Effector CD8-positive, alpha-beta T cell (primary cell): Measurements from ENCODE around the gene ARPC4.

Source experiments
- DNase-seq: peaks from one replicate; lab custom pipeline; 2025; lab: John Stamatoyannopoulos, UW

Gene ARPC4

DNA sequence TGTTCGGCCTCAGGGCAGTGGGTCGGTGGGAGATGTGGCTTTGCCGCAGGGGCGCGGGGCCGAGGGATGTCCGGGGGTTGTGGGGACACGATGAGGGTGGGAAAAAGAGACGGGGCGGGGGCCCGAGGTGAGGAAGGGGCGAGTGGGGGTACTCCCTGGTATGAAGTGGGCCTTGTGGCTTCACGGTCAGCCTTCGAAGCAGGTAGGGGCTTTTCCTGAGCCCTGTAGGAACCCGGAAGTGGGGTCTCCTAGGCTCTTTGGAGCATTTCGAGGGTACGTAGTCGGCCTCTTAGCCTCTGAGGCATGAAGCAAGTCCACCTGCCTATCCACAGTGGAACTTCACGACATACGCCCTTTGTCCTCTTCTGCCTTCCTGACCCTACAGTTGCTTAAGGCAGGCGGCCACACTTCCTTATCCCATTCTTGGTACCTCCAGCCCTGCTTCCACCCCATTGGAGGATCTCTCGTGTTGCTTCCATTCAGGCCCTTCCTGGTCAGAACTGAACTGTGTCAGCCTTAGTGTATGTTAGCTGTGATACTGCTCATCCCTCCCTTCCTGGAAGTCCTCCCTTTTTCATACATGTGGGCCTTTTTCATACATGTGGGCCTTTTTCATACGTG is 389 bp downstream of the ARPC4 start:
- no peak for DNase-seq

DNA sequence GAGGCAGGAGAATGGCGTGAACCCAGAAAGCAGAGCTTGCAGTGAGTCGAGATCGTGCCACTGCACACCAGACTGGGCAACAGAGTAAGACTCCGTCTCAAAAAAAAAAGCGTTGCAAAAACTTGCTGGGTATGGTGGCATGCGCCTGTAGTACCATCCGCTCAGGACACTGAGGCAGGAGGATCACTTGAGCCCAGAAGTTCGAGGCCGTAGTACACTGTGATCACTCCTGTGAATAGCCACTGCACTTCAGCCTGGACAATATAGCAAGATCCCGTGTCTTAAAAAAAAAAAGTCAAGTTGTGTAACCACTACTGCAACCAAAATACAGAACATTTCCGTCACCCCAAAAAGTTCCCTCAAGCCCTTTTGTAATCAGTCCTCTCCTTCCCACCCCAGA is 1.5 kb downstream of the ARPC4 start:
- DNase-seq: no peak

DNA sequence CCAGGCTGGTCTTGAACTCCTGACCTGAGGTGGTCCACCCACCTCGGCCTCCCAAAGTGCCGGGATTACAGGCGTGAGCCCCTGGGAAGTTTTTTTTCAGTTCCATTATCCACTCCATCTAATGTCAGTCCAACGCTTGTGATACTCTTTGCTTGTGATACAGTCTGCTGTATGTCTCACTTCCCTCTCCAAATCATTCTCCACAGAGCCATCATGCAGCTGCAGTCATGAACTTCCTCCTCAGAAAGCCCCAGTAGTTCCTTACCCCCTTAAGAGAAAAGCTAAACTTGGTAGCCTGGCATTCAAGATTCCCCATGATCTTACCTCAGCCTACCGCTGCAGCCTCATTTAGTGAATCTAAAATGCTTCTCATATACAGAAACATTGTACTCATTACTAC is 2.3 kb downstream of the ARPC4 start:
- DNase-seq: no peak

DNA sequence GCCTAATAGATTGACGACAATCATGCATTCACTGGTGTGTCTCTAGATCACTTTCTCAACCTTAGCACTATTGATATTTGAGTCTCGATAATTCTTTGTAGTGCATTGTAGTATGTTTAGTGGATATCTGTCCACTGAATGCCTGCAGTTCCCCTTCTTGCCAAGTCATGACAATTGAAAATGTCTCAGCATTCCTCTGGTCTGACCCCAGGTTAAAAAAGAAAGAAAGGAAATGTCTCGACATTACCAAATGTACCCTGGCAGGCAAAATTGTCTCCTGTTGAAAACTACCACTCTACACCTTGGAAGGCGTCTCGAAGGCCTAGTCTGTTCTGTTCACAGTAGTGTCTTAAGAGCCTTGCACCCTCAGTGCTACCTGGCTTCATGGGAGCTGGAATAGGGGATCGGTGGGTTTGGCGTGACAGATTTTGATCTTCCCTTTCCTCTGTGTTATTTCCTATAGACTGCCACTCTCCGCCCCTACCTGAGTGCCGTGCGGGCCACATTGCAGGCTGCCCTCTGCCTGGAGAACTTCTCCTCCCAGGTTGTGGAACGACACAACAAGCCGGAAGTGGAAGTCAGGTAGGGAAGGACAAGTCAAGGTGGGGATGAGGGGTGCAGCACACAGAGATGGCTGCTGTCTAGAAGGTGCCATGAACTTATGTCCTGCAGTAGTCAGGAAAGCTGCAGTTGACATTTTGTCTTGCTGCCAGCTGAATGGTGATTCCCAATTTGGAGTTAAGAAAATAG is 4.5 kb downstream of the ARPC4 start:
- no peak for DNase-seq

DNA sequence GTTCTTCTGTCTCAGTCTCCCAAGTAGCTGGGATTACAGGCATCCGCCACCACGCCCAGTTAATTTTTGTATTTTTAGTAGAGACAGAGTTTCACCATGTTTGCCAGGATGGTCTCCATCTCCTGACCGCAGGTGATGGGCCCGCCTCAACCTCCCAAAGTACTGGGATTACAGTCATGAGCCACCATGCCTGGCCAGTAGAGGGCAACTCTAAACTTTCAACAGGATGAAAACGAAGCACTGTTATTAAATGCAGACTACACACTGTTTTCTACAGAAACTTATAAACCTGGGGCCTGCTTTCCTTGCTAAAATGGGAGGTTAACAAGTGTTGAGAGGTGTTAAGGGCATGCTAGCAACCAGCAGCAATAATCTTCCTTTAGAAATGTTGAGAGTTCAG is 7.6 kb downstream of the ARPC4 start:
- DNase-seq: no peak

- DNase-seq: no peak
Observed at GRCh38 chr3:9803494-9803893, 10.6 kb downstream of the ARPC4 start.

- no peak for DNase-seq
Observed at GRCh38 chr3:9804996-9805395, 12.1 kb downstream of the ARPC4 start.

DNA sequence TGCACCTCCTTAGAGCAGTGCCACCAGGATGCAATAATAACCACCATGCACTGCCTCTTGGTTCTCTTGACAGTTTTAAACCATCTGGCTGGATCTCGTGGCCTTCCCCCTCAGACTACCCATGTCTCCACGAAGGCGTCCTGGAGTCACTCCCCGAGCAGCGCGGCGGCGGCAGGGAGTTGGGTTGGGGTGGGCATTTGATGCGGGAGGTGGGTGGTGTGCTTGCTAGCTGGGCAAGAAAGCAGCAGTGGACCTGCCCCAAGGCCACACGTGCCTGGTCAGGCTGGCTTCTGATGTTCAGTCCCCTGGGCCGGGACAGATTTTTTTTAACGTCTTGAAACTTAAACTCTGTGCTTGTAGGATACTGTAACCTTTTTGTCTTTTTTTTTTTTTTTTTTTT is 13.3 kb downstream of the ARPC4 start:
- DNase-seq: no peak

DNA sequence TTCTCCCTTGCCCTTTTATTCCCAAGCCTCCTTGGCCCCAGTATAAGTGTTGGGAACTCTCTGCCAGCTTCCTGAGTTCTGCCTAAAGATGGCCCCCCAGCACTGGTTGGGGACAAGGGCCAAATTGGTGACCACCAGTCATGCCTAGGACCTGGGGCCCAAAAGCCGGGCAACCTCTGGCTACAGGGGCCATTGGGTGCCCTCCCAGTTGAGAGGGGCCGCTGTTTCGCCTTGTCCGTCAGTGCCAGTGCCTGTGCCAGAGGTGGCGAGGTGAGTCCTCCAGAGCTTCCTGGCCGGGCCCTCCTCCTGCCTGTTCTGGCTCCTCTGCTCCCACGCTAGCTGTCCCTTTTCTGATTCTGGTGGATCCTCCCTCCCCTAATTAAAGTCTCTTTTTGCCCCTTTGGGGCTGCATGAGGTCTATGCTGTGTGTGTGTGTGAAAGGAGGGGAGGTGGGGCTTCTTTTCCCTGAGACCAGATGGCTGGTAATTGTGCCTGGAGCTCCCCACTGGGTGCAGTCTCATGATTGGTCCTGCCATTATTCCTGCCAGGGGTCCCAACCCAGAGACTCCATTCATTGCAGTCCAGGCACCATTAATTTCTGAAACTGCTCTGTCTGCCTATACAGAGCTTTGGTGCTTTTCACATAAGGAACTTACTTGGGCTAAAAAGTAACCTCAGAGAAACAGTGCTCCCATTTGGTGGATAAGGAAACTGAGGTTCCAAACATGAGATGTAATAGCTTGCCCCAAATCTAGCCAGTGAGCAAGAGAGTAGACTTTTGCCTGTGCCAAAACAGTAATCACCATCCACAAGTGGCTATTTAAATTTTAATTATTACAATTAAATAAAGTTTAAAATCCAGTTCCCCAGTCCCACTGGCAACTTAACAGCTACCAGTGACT is 14.1 kb downstream of the ARPC4 start:
- DNase-seq: no peak

- DNase-seq: no peak
Observed at GRCh38 chr3:9807981-9808344, 15.1 kb downstream of the ARPC4 start.

DNA sequence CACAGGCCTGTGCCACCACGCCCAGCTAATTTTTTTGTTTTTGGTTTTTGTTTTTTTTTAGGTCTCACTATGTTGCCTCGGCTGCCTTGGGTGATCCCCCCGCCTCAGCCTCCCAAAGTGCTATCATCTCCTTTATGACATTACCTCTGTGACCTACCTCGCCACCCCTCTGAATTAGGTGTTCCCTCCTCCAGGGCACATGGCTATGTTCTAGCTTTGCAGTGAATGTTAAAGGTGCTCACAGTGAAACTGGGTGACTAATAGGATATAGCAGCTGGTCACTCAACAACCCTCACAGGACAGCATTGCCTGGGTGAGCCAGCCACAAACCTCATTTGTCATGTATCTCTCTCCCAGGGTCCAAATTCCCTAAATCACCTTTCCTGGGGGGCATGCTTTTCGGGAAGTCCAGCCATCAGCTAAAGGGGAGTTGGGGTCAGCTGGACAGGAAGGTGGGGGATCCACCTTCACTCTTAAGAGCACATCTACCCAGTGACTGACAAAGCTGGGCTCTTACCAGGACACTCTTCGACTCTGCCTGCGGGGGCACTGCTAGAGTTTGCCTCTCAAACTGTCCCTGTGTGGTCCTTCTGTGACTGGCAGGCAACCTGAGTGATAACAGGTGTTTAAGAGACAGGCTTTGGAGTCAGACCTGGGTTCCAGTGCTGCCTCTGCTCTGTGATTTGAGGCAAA is 15.6 kb downstream of the ARPC4 start:
- peak; percentile 8 for DNase-seq

- no peak for DNase-seq
Observed at GRCh38 chr3:9809239-9809614, 16.3 kb downstream of the ARPC4 start.

GRCh38 chr3:9809615-9810432 is 16.9 kb downstream of the ARPC4 start, which contains the start of gene TTLL3:
TTLL3 (plus strand) TSS chr3:9810262; CDS start chr3:9810662, 400 bp downstream.
- peak; percentile 23 for DNase-seq

GRCh38 chr3:9810433-9810770 is 17.5 kb downstream of the ARPC4 start:
- no peak for DNase-seq

GRCh38 chr3:9810846-9811245 is 18.0 kb downstream of the ARPC4 start:
- no peak for DNase-seq

DNA sequence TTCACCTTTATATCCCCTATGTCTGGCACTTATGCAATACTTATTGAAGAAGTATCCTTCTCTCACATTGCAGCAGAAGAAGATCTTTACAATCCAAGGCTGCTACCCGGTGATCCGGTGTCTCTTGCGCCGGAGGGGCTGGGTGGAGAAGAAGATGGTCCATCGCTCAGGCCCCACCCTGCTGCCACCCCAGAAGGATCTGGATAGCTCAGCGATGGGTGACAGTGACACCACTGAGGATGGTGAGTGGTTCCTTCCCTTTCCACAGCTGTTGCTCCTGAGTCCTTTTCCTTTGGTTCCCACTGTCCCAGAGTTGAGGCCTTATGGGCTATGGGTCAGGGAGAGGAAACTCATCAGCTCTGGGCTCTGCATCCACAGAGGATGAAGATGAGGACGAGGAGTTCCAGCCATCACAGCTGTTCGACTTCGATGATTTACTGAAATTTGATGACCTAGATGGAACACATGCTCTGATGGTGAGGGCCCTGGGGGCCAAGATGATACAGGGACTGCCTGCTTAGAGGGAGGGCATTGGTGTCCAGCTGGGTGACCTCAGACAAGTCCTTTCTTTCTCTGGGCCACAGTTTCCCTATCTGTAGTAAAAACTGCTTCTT is 20.1 kb downstream of the ARPC4 start:
- no peak for DNase-seq

DNA sequence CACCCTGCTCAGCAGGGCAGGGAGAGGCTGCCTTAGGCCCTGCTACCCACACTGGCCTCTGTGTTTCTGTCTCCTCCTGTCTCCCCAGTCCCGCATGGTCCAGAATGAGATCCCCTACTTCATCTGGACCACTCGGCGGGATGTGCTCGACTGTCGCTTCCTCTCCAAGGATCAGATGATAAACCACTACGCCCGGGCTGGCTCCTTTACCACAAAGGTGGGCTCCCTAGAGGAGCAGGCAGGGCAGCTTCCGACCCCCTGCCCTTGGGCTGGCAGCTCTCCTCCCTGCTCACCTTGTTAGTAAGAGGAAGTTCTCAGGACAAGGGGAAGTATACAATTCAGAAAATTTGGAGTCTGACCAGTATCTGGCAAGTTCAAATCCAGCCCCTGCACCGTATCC is 23.1 kb downstream of the ARPC4 start:
- DNase-seq: no peak

DNA sequence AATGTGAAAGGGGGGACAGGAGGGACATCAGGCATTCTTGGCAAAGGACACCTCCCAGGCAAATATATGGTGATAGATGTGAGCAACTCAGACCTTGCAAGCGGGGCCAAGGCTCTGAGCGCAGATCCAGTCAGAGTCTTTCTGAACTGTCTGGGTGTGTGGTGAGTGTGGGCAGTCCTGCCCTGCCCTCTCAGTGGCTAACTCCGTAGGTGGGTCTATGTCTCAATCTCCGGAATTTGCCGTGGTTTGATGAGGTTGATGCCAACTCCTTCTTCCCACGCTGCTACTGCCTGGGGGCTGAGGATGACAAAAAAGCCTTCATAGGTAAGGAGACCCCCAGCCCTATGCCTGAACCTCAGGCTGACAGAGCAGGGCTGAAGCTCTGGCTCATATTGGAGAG is 24.6 kb downstream of the ARPC4 start:
- DNase-seq: no peak

- no peak for DNase-seq
Observed at GRCh38 chr3:9818666-9819335, 25.9 kb downstream of the ARPC4 start.

GRCh38 chr3:9820543-9820942 is 27.7 kb downstream of the ARPC4 start:
- DNase-seq: no peak
